ENCODE measurements around the gene GLB1L3. TPM values are rescaled to one million over a fixed set of nuclear protein-coding genes. Genes with fewer than 3 reads are reported as not detected.
"Not testable (repeated sequence)": the region's sequence is repeated elsewhere in the genome, so short reads cannot be mapped to it uniquely, and the experiment has no call there.

GLB1L3 gene
- total and polyA plus RNA-seq, 2 donors from 2014 or later = 0.06 to 0.17 TPM

- FAIRE-seq = no peak
These were observed 65.8 kb downstream of the GLB1L3 start for GRCh38 chr11:134341805-134342571.

GRCh38 chr11:134342572-134343340, 66.6 kb downstream of the GLB1L3 start:
- H3K27me3 ChIP-seq (ENCODE audit: control insufficient read depth, insufficient read depth, low read length) = no peaks in the 10 kb centered on the region
- H3K27ac ChIP-seq (ENCODE audit: low read depth in 2 of 2, low read length in 2 of 2) = no peak overlapping the region
- no peak overlapping the region for H3K4me3 ChIP-seq (ENCODE audit: low read length in 3 of 3)
- intact Hi-C loops (cut with DNase I) = no loop called here
- no peaks in the 10 kb centered on the region for H3K36me3 ChIP-seq (ENCODE audit: control insufficient read depth in 2 of 3, insufficient read depth in 3 of 3, low read length in 3 of 3)
- H3K9me3 ChIP-seq (ENCODE audit: control insufficient read depth in 2 of 3, insufficient read depth in 1 of 3, low read length in 3 of 3) = no peaks in the 10 kb centered on the region
- no peak for TF ChIP-seq CTCF (IDR thresholded peaks at IDR 0.05; ENCODE audit: borderline replicate concordance, extremely low read depth, insufficient read depth)
- no peak for FAIRE-seq
- H3K4me1 ChIP-seq (ENCODE audit: control insufficient read depth in 2 of 3, insufficient read depth in 2 of 3, low read depth in 1 of 3, low read length in 3 of 3) = no peaks in the 10 kb centered on the region
- H3K9ac ChIP-seq (ENCODE audit: low read length in 3 of 3) = no peak overlapping the region
- peak in 1 of 5 donors; percentile 65 for DNase-seq

More at GRCh38 chr11:134341805-134342571, 65.8 kb downstream of the GLB1L3 start:
- no peak overlapping the region for H3K27ac ChIP-seq (ENCODE audit: low read depth in 2 of 2, low read length in 2 of 2)
- no peak overlapping the region for H3K4me3 ChIP-seq (ENCODE audit: low read length in 3 of 3)
- no peaks in the 10 kb centered on the region for H3K9me3 ChIP-seq (ENCODE audit: control insufficient read depth in 2 of 3, insufficient read depth in 1 of 3, low read length in 3 of 3)
- H3K4me1 ChIP-seq (ENCODE audit: control insufficient read depth in 2 of 3, insufficient read depth in 2 of 3, low read depth in 1 of 3, low read length in 3 of 3) = no peaks in the 10 kb centered on the region
- no peaks in the 10 kb centered on the region for H3K36me3 ChIP-seq (ENCODE audit: control insufficient read depth in 2 of 3, insufficient read depth in 3 of 3, low read length in 3 of 3)
- H3K27me3 ChIP-seq (ENCODE audit: control insufficient read depth, insufficient read depth, low read length) = no peaks in the 10 kb centered on the region
- DNase-seq = peak in 1 of 5 donors; percentile 67
- no peak overlapping the region for H3K9ac ChIP-seq (ENCODE audit: low read length in 3 of 3)
- no peak for TF ChIP-seq CTCF (IDR thresholded peaks at IDR 0.05; ENCODE audit: borderline replicate concordance, extremely low read depth, insufficient read depth)
- intact Hi-C loops (cut with DNase I) = no loop called here

GRCh38 chr11:134343646-134344045, 67.5 kb downstream of the GLB1L3 start:
- Histone ChIP-seq H3K27ac (ENCODE audit: low read depth in 2 of 2, low read length in 2 of 2) (no peak overlapping the region), H3K9ac (ENCODE audit: low read length in 3 of 3) (no peak overlapping the region), H3K36me3 (ENCODE audit: control insufficient read depth in 2 of 3, insufficient read depth in 3 of 3, low read length in 3 of 3) (no peaks in the 10 kb centered on the region), H3K4me1 (ENCODE audit: control insufficient read depth in 2 of 3, insufficient read depth in 2 of 3, low read depth in 1 of 3, low read length in 3 of 3) (no peaks in the 10 kb centered on the region), H3K9me3 (ENCODE audit: control insufficient read depth in 2 of 3, insufficient read depth in 1 of 3, low read length in 3 of 3) (no peaks in the 10 kb centered on the region), H3K4me3 (ENCODE audit: low read length in 3 of 3) (no peak overlapping the region), H3K27me3 (ENCODE audit: control insufficient read depth, insufficient read depth, low read length) (no peaks in the 10 kb centered on the region)
- FAIRE-seq = no peak
- DNase-seq = no peak
- no peak for TF ChIP-seq CTCF (IDR thresholded peaks at IDR 0.05; ENCODE audit: borderline replicate concordance, extremely low read depth, insufficient read depth)
- intact Hi-C loops (cut with DNase I) = no loop called here

- DNase-seq; H3K4me1 ChIP-seq (ENCODE audit: control insufficient read depth in 2 of 3, insufficient read depth in 2 of 3, low read depth in 1 of 3, low read length in 3 of 3); H3K27me3 ChIP-seq (ENCODE audit: control insufficient read depth, insufficient read depth, low read length); H3K4me3 ChIP-seq (ENCODE audit: low read length in 3 of 3); H3K27ac ChIP-seq (ENCODE audit: low read depth in 2 of 2, low read length in 2 of 2); H3K36me3 ChIP-seq (ENCODE audit: control insufficient read depth in 2 of 3, insufficient read depth in 3 of 3, low read length in 3 of 3); H3K9ac ChIP-seq (ENCODE audit: low read length in 3 of 3); H3K9me3 ChIP-seq (ENCODE audit: control insufficient read depth in 2 of 3, insufficient read depth in 1 of 3, low read length in 3 of 3); FAIRE-seq; intact Hi-C loops (cut with DNase I): not testable (repeated sequence)
These were observed 68.5 kb downstream of the GLB1L3 start for GRCh38 chr11:134344497-134345236.

Data from kidney (tissue), 14 donors.